HepG2 (cell line): ENCODE measurements around the gene KLHL36. TPM values are rescaled to one million over a fixed set of nuclear protein-coding genes. Genes with fewer than 3 reads are reported as not detected.

Experiments used
- ARID2 ChIP-seq: sonication (generic); formaldehyde crosslinking; IDR thresholded peaks from 2 replicates; pipeline ENCODE4 v1.8.1; 2022; ENCODE audit warnings: mild to moderate bottlenecking, missing genetic modification reagents, borderline replicate concordance
- KDM5A ChIP-seq: fragments of 200-600 bp; sonication (generic); IDR thresholded peaks from 2 replicates; pipeline ENCODE4 v1.7.0; 2018; ENCODE audit warnings: antibody characterized with exemption, mild to moderate bottlenecking, low read length, borderline replicate concordance
- SP4 ChIP-seq: sonication (generic); formaldehyde crosslinking; IDR thresholded peaks from 2 replicates; pipeline ENCODE4 v1.8.1; 2023; ENCODE audit warnings: mild to moderate bottlenecking, missing genetic modification reagents
- TARDBP ChIP-seq: sonication (generic); formaldehyde crosslinking; IDR thresholded peaks from 2 replicates; pipeline ENCODE4 v1.8.0; 2022; ENCODE audit warnings: mild to moderate bottlenecking, missing genetic modification reagents
- ZBTB3 ChIP-seq: sonication (generic); formaldehyde crosslinking; IDR thresholded peaks from 2 replicates; pipeline ENCODE4 v1.4.0; 2020; ENCODE audit warnings: low read depth, mild to moderate bottlenecking, moderate library complexity, missing genetic modification reagents, borderline replicate concordance
- ZNF253 ChIP-seq: sonication (generic); formaldehyde crosslinking; IDR thresholded peaks from 2 replicates; pipeline ENCODE4 v1.8.0; 2022; ENCODE audit warnings: mild to moderate bottlenecking, missing genetic modification reagents, borderline replicate concordance
- ZNF331 ChIP-seq: sonication (generic); formaldehyde crosslinking; IDR thresholded peaks from 2 replicates; pipeline ENCODE4 v1.4.0; 2020; ENCODE audit warnings: missing genetic modification reagents
- ZNF615 ChIP-seq: sonication (generic); formaldehyde crosslinking; IDR thresholded peaks from 2 replicates; pipeline ENCODE4 v1.5.0; 2020; ENCODE audit warnings: mild to moderate bottlenecking, missing genetic modification reagents, borderline replicate concordance
- ZNF674 ChIP-seq: sonication (generic); formaldehyde crosslinking; IDR thresholded peaks from 2 replicates; pipeline ENCODE4 v1.5.0; 2020; ENCODE audit warnings: low read depth, mild to moderate bottlenecking, missing genetic modification reagents
- ZNF761 ChIP-seq: sonication (generic); formaldehyde crosslinking; conservative IDR thresholded peaks from 2 replicates; pipeline ENCODE4 v1.4.0; 2020; ENCODE audit warnings: mild to moderate bottlenecking, missing genetic modification reagents
- polyA plus RNA-seq, 8 experiments: library from polyadenylated mRNA; depleted of rRNA in 3 of 8; stranded (reverse) in 7 of 8; unstranded in 1 of 8; fragments of >200 nt; fragmentation: Illumina TruSeq in 4 of 8; extraction: Trizol in 4 of 8; gene quantifications; 2 replicates each; pipeline versions ENCODE4 v1.2.1 to v1.2.3, GENCODE V29; 2011 to 2016; ENCODE audit warnings: low read depth in 4 of 8, missing spikeins in 1 of 8, mixed read lengths in 1 of 8; ENCODE audit not compliant: insufficient read depth in 1 of 8
- total RNA-seq, 5 experiments: library from RNA; depleted of rRNA; stranded (reverse); fragments of >200 nt; fragmentation: Illumina TruSeq; extraction: Trizol; gene quantifications; 2 replicates each; pipeline ENCODE4 v1.2.3, GENCODE V29; 2016; ENCODE audit warnings: low read depth in 1 of 5
- TF ChIP-seq, protein P1 (sequence below): sonication (generic); formaldehyde crosslinking; IDR thresholded peaks from 2 replicates; pipeline ENCODE4 v1.9.0; 2021; ENCODE audit warnings: missing genetic modification reagents, mild to moderate bottlenecking, borderline replicate concordance
- TF ChIP-seq, protein P2 (sequence below): sonication (generic); formaldehyde crosslinking; IDR thresholded peaks from 2 replicates; pipeline ENCODE4 v1.8.1; 2023; ENCODE audit warnings: missing genetic modification reagents, inconsistent platforms, borderline replicate concordance
- TF ChIP-seq, protein P3 (sequence below): sonication (generic); formaldehyde crosslinking; IDR thresholded peaks from 2 replicates; pipeline ENCODE4 v1.4.0; 2020; ENCODE audit warnings: mild to moderate bottlenecking, missing genetic modification reagents
- TF ChIP-seq, protein P4 (sequence below): sonication (generic); formaldehyde crosslinking; IDR thresholded peaks from 2 replicates; pipeline ENCODE4 v1.8.1; 2023; ENCODE audit warnings: mild to moderate bottlenecking, missing genetic modification reagents, borderline replicate concordance
- TF ChIP-seq, protein P5 (sequence below): fragments of 450-650 bp; IDR thresholded peaks from 2 replicates; pipeline ENCODE4 v1.6.1; 2017; ENCODE audit warnings: mild to moderate bottlenecking

The KLHL36 gene
- total and polyA plus RNA-seq, 2 of the 13 experiments (the other 11 are each of a cell fraction or from before 2014, with no cell fraction given): 24.3 to 26.0 TPM

DNA sequence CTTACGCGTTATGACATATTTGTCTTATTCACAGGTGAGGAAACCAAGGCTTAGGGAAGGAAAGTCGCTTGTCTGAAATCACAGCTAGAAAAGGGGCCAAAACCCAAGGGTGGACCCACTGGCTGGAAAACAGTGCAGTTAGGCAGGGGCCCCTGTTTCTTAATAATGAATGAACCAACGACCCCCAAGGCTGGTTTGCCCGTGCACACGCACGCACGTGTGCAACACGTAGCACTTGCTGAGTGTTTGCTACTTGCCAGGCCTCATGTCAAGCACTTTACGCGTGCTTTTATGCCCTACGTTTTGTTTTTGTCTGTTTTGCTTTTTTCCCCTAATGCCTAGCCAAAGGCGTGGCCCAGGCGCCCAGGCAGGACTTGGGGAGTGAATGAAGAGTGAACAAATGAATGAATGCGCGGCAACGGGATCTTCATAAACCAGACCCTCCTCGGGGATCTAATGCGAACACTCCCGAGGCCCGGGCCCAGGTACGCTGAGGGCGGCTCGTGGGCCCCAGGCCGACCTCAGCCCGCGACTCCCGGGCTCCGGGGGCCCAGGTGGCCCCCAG, 50.9 kb downstream of the KLHL36 start (continued):
- TF ChIP-seq ZNF331 (no peak; the same call in 1 of the 2 replicates), ZNF674 (CRISPR knock-in tag) (0 out of 2 replicates have a peak, but pooled peaks have one; percentile 59), KDM5A (no peak), ZNF761 (CRISPR knock-in tag) (no peak), ARID2 (no peak), ZNF615 (no peak), ZNF253 (CRISPR knock-in tag) (no peak), TARDBP (no peak), ZBTB3 (CRISPR knock-in tag) (no peak), SP4 (CRISPR knock-in tag) (peak; percentile 39; the same call in 1 of the 2 replicates)
- TF ChIP-seq, protein P1, sequence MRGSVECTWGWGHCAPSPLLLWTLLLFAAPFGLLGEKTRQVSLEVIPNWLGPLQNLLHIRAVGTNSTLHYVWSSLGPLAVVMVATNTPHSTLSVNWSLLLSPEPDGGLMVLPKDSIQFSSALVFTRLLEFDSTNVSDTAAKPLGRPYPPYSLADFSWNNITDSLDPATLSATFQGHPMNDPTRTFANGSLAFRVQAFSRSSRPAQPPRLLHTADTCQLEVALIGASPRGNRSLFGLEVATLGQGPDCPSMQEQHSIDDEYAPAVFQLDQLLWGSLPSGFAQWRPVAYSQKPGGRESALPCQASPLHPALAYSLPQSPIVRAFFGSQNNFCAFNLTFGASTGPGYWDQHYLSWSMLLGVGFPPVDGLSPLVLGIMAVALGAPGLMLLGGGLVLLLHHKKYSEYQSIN (CRISPR knock-in tag): no peak
- TF ChIP-seq, protein P2, sequence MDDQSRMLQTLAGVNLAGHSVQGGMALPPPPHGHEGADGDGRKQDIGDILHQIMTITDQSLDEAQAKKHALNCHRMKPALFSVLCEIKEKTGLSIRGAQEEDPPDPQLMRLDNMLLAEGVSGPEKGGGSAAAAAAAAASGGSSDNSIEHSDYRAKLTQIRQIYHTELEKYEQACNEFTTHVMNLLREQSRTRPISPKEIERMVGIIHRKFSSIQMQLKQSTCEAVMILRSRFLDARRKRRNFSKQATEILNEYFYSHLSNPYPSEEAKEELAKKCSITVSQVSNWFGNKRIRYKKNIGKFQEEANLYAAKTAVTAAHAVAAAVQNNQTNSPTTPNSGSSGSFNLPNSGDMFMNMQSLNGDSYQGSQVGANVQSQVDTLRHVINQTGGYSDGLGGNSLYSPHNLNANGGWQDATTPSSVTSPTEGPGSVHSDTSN (CRISPR knock-in tag): peak; percentile 73; the same call in 1 of the 2 replicates
- TF ChIP-seq, protein P3, sequence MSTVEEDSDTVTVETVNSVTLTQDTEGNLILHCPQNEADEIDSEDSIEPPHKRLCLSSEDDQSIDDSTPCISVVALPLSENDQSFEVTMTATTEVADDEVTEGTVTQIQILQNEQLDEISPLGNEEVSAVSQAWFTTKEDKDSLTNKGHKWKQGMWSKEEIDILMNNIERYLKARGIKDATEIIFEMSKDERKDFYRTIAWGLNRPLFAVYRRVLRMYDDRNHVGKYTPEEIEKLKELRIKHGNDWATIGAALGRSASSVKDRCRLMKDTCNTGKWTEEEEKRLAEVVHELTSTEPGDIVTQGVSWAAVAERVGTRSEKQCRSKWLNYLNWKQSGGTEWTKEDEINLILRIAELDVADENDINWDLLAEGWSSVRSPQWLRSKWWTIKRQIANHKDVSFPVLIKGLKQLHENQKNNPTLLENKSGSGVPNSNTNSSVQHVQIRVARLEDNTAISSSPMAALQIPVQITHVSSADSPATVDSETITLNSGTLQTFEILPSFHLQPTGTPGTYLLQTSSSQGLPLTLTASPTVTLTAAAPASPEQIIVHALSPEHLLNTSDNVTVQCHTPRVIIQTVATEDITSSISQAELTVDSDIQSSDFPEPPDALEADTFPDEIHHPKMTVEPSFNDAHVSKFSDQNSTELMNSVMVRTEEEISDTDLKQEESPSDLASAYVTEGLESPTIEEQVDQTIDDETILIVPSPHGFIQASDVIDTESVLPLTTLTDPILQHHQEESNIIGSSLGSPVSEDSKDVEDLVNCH (CRISPR knock-in tag): peak; percentile 59; the same call in 1 of the 2 replicates
- TF ChIP-seq, protein P4, sequence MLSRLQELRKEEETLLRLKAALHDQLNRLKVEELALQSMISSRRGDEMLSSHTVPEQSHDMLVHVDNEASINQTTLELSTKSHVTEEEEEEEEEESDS: no peak
- TF ChIP-seq, protein P5, sequence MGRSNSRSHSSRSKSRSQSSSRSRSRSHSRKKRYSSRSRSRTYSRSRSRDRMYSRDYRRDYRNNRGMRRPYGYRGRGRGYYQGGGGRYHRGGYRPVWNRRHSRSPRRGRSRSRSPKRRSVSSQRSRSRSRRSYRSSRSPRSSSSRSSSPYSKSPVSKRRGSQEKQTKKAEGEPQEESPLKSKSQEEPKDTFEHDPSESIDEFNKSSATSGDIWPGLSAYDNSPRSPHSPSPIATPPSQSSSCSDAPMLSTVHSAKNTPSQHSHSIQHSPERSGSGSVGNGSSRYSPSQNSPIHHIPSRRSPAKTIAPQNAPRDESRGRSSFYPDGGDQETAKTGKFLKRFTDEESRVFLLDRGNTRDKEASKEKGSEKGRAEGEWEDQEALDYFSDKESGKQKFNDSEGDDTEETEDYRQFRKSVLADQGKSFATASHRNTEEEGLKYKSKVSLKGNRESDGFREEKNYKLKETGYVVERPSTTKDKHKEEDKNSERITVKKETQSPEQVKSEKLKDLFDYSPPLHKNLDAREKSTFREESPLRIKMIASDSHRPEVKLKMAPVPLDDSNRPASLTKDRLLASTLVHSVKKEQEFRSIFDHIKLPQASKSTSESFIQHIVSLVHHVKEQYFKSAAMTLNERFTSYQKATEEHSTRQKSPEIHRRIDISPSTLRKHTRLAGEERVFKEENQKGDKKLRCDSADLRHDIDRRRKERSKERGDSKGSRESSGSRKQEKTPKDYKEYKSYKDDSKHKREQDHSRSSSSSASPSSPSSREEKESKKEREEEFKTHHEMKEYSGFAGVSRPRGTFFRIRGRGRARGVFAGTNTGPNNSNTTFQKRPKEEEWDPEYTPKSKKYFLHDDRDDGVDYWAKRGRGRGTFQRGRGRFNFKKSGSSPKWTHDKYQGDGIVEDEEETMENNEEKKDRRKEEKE: no peak
